CD4-positive, CD25-positive, alpha-beta regulatory T cell (primary cell): Measurements from ENCODE around the gene TOGARAM2. TPM values are rescaled to one million over a fixed set of nuclear protein-coding genes. Genes with fewer than 3 reads are reported as not detected.

Experiments
- ATAC-seq, 2 donors: fragments of 150-1000 bp; cut with Tn5 transposase; one replicate each; pipeline ENCODE4 v1.10.0; 2021; ENCODE audit warnings: low read depth in 2 of 2, moderate number of reproducible peaks in 2 of 2, moderate library complexity in 1 of 2
- DNase-seq, 3 donors: peaks; one replicate each; pipeline versions ENCODE4 v3.0.0 to v3.0.0-alpha.2; 2012 to 2022; ENCODE audit warnings: mixed read lengths in 1 of 3
- H3K27ac ChIP-seq: one replicate; pipeline ENCODE4 v1.7.0; 2013; ENCODE audit warnings: mild to moderate bottlenecking, low read length; ENCODE audit not compliant: insufficient read depth, poor library complexity, severe bottlenecking
- H3K27me3 ChIP-seq: one replicate; pipeline ENCODE4 v1.7.0; 2013; ENCODE audit warnings: low read length; ENCODE audit not compliant: control insufficient read depth, insufficient read depth
- H3K36me3 ChIP-seq: one replicate; pipeline ENCODE4 v1.7.0; 2013; ENCODE audit warnings: mild to moderate bottlenecking, low read length, moderate library complexity; ENCODE audit not compliant: control insufficient read depth, insufficient read depth
- H3K4me1 ChIP-seq: 2 replicates; pipeline ENCODE4 v1.7.0; 2013; ENCODE audit warnings: mild to moderate bottlenecking, low read length; ENCODE audit not compliant: insufficient read depth, control insufficient read depth, poor library complexity, severe bottlenecking
- H3K4me3 ChIP-seq: one replicate; pipeline ENCODE4 v1.7.0; 2013; ENCODE audit warnings: low read depth, mild to moderate bottlenecking, low read length, moderate library complexity
- H3K9me3 ChIP-seq, 2 experiments: 1 replicate in 1 of 2; 2 replicates in 1 of 2; pipeline ENCODE4 v1.7.0; 2013; ENCODE audit warnings: low read length in 2 of 2, mild to moderate bottlenecking in 1 of 2, moderate library complexity in 1 of 2; ENCODE audit not compliant: control insufficient read depth in 2 of 2
- H3K27ac Mint-ChIP-seq, 3 donors: one replicate each; pipeline ENCODE4 v1.8.0; 2020 to 2022; ENCODE audit warnings: mild to moderate bottlenecking in 3 of 3, mixed read lengths in 3 of 3, moderate library complexity in 2 of 3
- H3K27me3 Mint-ChIP-seq: one replicate; pipeline ENCODE4 v1.8.0; 2022; ENCODE audit warnings: mild to moderate bottlenecking, mixed read lengths
- H3K36me3 Mint-ChIP-seq: one replicate; pipeline ENCODE4 v1.8.0; 2020; ENCODE audit warnings: mixed read lengths
- H3K4me1 Mint-ChIP-seq, 4 donors: one replicate each; pipeline ENCODE4 v1.8.0; 2020 to 2022; ENCODE audit warnings: mixed read lengths in 4 of 4, mild to moderate bottlenecking in 1 of 4
- H3K4me3 Mint-ChIP-seq, 4 donors: one replicate each; pipeline ENCODE4 v1.8.0; 2020 to 2022; ENCODE audit warnings: mild to moderate bottlenecking in 4 of 4, mixed read lengths in 4 of 4, moderate library complexity in 3 of 4
- H3K9me3 Mint-ChIP-seq, 7 donors: one replicate each; pipeline ENCODE4 v1.8.0; 2020 to 2022; ENCODE audit warnings: mixed read lengths in 7 of 7, mild to moderate bottlenecking in 3 of 7, moderate library complexity in 2 of 7
- polyA plus RNA-seq, 4 donors: library from polyadenylated mRNA; unstranded; fragments of 300-500 nt; fragmentation: Illumina TruSeq; gene quantifications; one replicate each; pipeline ENCODE4 v1.2.3, GENCODE V29; 2021
- total RNA-seq: library from RNA; stranded (reverse); gene quantifications from one replicate; pipeline ENCODE4 v1.2.3, GENCODE V29; 2022

TOGARAM2 gene
- total and polyA plus RNA-seq, 5 donors from 2014 or later: 1.5 to 9.3 (median 2.1) TPM; not detected in 1

DNA sequence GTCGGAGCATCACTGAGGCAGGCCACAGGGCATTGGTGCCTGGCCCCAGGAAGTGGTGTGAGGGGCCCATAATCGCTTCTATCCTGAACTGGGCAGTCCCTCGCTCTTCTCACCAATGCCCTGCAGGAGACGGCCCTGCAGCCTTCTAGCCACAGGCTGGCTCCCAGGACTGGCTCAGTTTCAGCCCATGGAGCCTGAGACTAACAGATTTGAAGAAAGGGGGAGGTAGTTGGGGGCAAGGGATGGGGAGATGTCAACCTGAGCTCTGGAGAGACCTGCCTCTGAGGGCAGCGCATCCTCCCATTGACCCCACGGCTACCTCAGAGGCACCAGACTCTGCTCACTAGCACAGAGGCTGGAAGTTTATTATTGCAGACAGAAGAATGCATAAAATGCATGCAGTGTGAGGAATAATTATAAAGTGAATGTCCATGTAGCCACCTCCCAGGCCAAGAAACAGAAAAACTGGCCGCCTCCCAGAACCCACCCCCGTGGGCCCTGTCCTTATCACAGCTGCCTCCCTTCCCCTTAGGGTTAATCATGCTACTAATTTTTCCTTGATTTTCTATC lies 1.4 kb downstream of the TOGARAM2 start:
- Histone ChIP-seq H3K4me1 (no peaks in the 10 kb centered on the region), H3K4me3 (no peak overlapping the region), H3K27me3 (no peaks in the 10 kb centered on the region), H3K9me3 (no peaks in the 10 kb centered on the region), H3K27ac (no peak overlapping the region), H3K36me3 (no peaks in the 10 kb centered on the region)
- Mint-ChIP-seq H3K27ac (no peak overlapping the region), H3K27me3 (no peaks in the 10 kb centered on the region), H3K4me1 (no peaks in the 10 kb centered on the region), H3K9me3 (peaks cover 0 to 1% (median 0%) of the 10 kb centered on the region in 7 donors), H3K4me3 (no peak overlapping the region), H3K36me3 (no peaks in the 10 kb centered on the region)
- no peak for DNase-seq
- no peak for ATAC-seq

DNA sequence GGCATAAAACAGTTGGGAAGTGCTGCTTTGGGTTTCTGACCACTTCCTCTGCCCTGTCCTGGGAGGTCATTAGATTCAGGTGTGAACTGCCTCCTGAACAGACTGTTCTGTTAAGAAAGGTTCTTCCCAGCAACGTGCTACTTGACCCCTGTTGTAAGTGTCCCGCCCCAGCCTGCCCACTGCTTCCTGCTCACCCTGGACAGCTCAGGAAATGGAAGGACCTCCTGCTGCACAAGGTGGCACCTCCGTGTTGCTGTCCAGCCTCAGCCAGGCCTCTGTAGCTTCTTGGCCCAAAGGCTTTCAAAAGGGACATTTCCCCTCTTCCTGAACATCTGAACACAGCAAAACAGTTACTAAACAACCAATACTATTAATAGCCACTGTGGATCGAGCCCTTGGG lies 5.3 kb downstream of the TOGARAM2 start:
- Mint-ChIP-seq H3K27me3 (peaks cover 6% of the 10 kb centered on the region), H3K27ac (peak overlapping the region in 1 of 3 donors; percentile 13), H3K4me3 (no peak overlapping the region), H3K36me3 (no peaks in the 10 kb centered on the region), H3K9me3 (no peaks in the 10 kb centered on the region), H3K4me1 (peaks cover 0 to 2% (median 0%) of the 10 kb centered on the region in 4 donors)
- DNase-seq (no peak), ATAC-seq (no peak)
- Histone ChIP-seq H3K36me3 (no peaks in the 10 kb centered on the region), H3K27me3 (no peaks in the 10 kb centered on the region), H3K27ac (no peak overlapping the region), H3K4me1 (no peaks in the 10 kb centered on the region), H3K4me3 (no peak overlapping the region), H3K9me3 (no peaks in the 10 kb centered on the region)

GRCh38 chr2:28989973-28990372 lies 8.9 kb downstream of the TOGARAM2 start:
- Mint-ChIP-seq H3K27me3 (peaks cover 6% of the 10 kb centered on the region), H3K9me3 (no peaks in the 10 kb centered on the region), H3K27ac (no peak overlapping the region), H3K4me3 (peak overlapping the region in 1 of 4 donors; percentile 36), H3K36me3 (no peaks in the 10 kb centered on the region), H3K4me1 (peaks cover 0 to 2% (median 0%) of the 10 kb centered on the region in 4 donors)
- H3K4me1 ChIP-seq: no peaks in the 10 kb centered on the region
- H3K9me3 ChIP-seq: no peaks in the 10 kb centered on the region
- no peak overlapping the region for H3K27ac ChIP-seq
- H3K36me3 ChIP-seq: no peaks in the 10 kb centered on the region
- ATAC-seq (no peak), DNase-seq (no peak)
- no peak overlapping the region for H3K4me3 ChIP-seq
- H3K27me3 ChIP-seq: no peaks in the 10 kb centered on the region

GRCh38 chr2:28990445-28990844 lies 9.3 kb downstream of the TOGARAM2 start:
- Mint-ChIP-seq H3K4me3 (peak overlapping the region in 1 of 4 donors; percentile 36), H3K27ac (no peak overlapping the region), H3K27me3 (peaks cover 6% of the 10 kb centered on the region), H3K36me3 (no peaks in the 10 kb centered on the region), H3K9me3 (no peaks in the 10 kb centered on the region), H3K4me1 (peaks cover 0 to 2% (median 0%) of the 10 kb centered on the region in 4 donors)
- H3K4me3 ChIP-seq: no peak overlapping the region
- no peak overlapping the region for H3K27ac ChIP-seq
- no peaks in the 10 kb centered on the region for H3K27me3 ChIP-seq
- no peaks in the 10 kb centered on the region for H3K4me1 ChIP-seq
- H3K36me3 ChIP-seq: no peaks in the 10 kb centered on the region
- no peak for DNase-seq
- H3K9me3 ChIP-seq: no peaks in the 10 kb centered on the region
- ATAC-seq: no peak

DNA sequence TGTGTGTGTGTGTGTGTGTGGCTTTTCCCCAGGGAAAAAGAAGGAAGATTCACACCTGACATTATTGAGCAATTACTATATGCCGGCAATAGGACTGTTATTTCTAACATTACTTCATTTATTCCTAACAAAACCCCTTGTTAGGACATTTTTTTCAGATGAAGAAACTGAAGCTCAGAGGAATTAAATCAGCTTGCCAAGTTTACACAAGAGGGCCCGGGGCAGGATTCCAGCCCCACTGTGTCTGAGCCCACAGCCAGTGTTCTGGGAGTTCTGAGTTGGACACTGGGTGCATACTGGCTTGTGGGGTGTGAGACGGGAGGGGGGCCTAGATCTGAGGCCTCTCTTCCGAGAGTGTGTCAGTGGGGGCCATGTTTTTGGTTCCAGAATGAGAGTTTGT lies 9.9 kb downstream of the TOGARAM2 start:
- DNase-seq (no peak), ATAC-seq (no peak)
- no peaks in the 10 kb centered on the region for H3K9me3 Mint-ChIP-seq
- Histone ChIP-seq H3K4me3 (no peak overlapping the region), H3K9me3 (no peaks in the 10 kb centered on the region), H3K27me3 (no peaks in the 10 kb centered on the region), H3K27ac (no peak overlapping the region), H3K4me1 (no peaks in the 10 kb centered on the region), H3K36me3 (no peaks in the 10 kb centered on the region)
- H3K27ac Mint-ChIP-seq: no peak overlapping the region
- H3K36me3 Mint-ChIP-seq: no peaks in the 10 kb centered on the region
- peaks cover 6% of the 10 kb centered on the region for H3K27me3 Mint-ChIP-seq
- H3K4me1 Mint-ChIP-seq: peaks cover 0 to 2% (median 0%) of the 10 kb centered on the region in 4 donors
- H3K4me3 Mint-ChIP-seq: no peak overlapping the region

- Histone ChIP-seq H3K9me3 (no peaks in the 10 kb centered on the region), H3K36me3 (no peaks in the 10 kb centered on the region), H3K27me3 (no peaks in the 10 kb centered on the region), H3K27ac (no peak overlapping the region), H3K4me1 (no peaks in the 10 kb centered on the region), H3K4me3 (no peak overlapping the region)
- H3K9me3 Mint-ChIP-seq: no peaks in the 10 kb centered on the region
- H3K27me3 Mint-ChIP-seq: peaks cover 6% of the 10 kb centered on the region
- no peak for DNase-seq
- peaks cover 0 to 2% (median 0%) of the 10 kb centered on the region in 4 donors for H3K4me1 Mint-ChIP-seq
- no peaks in the 10 kb centered on the region for H3K36me3 Mint-ChIP-seq
- no peak overlapping the region for H3K4me3 Mint-ChIP-seq
- no peak overlapping the region for H3K27ac Mint-ChIP-seq
- ATAC-seq: no peak
These were observed 10.4 kb downstream of the TOGARAM2 start for GRCh38 chr2:28991460-28991859.

- ATAC-seq: no peak
- DNase-seq: no peak
- no peaks in the 10 kb centered on the region for H3K27me3 ChIP-seq
- Mint-ChIP-seq H3K4me3 (no peak overlapping the region), H3K4me1 (peaks cover 0 to 4% (median 0%) of the 10 kb centered on the region in 4 donors), H3K27me3 (peaks cover 6% of the 10 kb centered on the region), H3K27ac (peak overlapping the region in 1 of 3 donors; percentile 33), H3K9me3 (no peaks in the 10 kb centered on the region), H3K36me3 (no peaks in the 10 kb centered on the region)
- H3K27ac ChIP-seq: no peak overlapping the region
- H3K4me3 ChIP-seq: no peak overlapping the region
- no peaks in the 10 kb centered on the region for H3K4me1 ChIP-seq
- no peaks in the 10 kb centered on the region for H3K9me3 ChIP-seq
- no peaks in the 10 kb centered on the region for H3K36me3 ChIP-seq
These were observed 12.3 kb downstream of the TOGARAM2 start for GRCh38 chr2:28993206-28993960.

DNA sequence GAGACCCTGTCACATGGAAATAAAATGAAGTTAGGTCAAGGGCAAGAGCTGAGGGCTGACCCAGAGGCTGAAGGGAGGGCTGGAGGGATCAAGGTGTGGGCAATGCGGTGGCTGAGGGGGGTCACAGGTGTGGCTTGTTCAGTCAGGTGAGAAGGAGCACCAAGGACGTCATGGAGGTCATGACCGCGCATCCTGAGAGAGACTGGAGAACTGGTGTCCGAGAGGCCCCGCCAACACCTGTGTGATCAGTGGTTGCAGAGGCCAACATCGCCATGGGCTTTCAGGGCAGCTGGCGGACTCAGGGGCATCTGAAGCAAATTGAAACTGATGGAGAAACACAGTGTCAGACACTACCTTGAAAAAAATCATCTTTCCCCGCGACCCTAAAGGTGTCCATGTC lies 13.0 kb downstream of the TOGARAM2 start:
- Mint-ChIP-seq H3K27me3 (peaks cover 6% of the 10 kb centered on the region), H3K9me3 (no peaks in the 10 kb centered on the region), H3K4me3 (no peak overlapping the region), H3K27ac (peak overlapping the region in 1 of 3 donors; percentile 33), H3K36me3 (no peaks in the 10 kb centered on the region), H3K4me1 (peaks cover 0 to 4% (median 0%) of the 10 kb centered on the region in 4 donors)
- ATAC-seq (no peak), DNase-seq (no peak)
- Histone ChIP-seq H3K4me1 (no peaks in the 10 kb centered on the region), H3K9me3 (no peaks in the 10 kb centered on the region), H3K4me3 (no peak overlapping the region), H3K27me3 (no peaks in the 10 kb centered on the region), H3K27ac (no peak overlapping the region), H3K36me3 (no peaks in the 10 kb centered on the region)
